ENCODE data around the gene CCDC27. TPM values are rescaled to one million over a fixed set of nuclear protein-coding genes. Genes with fewer than 3 reads are reported as not detected.
"Not testable (repeated sequence)": the region's sequence is repeated elsewhere in the genome, so short reads cannot be mapped to it uniquely, and the experiment has no call there.

The CCDC27 gene
- total and polyA plus RNA-seq, 2 donors (not counting 1 experiment from before 2014, with no cell fraction given): not detected

- H3K36me3 ChIP-seq (replicated peaks in 1 of 2; ENCODE audit: control extremely low read depth in 1 of 2, control insufficient read depth in 1 of 2, extremely low read depth in 1 of 2, insufficient read depth in 2 of 2, low read length in 1 of 2): no peaks in the 10 kb centered on the region
- H3K79me2 ChIP-seq (ENCODE audit: control insufficient read depth, insufficient read depth, low read length): no peaks in the 10 kb centered on the region
- Mint-ChIP-seq H3K4me3 (peak overlapping the region; percentile 90), H3K9me3 (ENCODE audit: insufficient read depth) (no peaks in the 10 kb centered on the region), H3K27ac (no peak overlapping the region), H3K4me1 (peaks cover 27% of the 10 kb centered on the region), H3K27me3 (peaks cover 9% of the 10 kb centered on the region)
- H3K27me3 ChIP-seq (replicated peaks in 1 of 4; ENCODE audit: control extremely low read depth in 1 of 4, control insufficient read depth in 3 of 4, insufficient read depth in 4 of 4, low read length in 3 of 4): peaks cover 0 to 7% (median 0%) of the 10 kb centered on the region in 4 experiments
- peak overlapping the region; percentile 83 for H3K9ac ChIP-seq (ENCODE audit: low read length)
- no peak for TF ChIP-seq EZH2 (IDR thresholded peaks at IDR 0.05; ENCODE audit: borderline replicate concordance, insufficient read depth, low read depth, low read length, poor library complexity, severe bottlenecking)
- TF ChIP-seq, protein P1, sequence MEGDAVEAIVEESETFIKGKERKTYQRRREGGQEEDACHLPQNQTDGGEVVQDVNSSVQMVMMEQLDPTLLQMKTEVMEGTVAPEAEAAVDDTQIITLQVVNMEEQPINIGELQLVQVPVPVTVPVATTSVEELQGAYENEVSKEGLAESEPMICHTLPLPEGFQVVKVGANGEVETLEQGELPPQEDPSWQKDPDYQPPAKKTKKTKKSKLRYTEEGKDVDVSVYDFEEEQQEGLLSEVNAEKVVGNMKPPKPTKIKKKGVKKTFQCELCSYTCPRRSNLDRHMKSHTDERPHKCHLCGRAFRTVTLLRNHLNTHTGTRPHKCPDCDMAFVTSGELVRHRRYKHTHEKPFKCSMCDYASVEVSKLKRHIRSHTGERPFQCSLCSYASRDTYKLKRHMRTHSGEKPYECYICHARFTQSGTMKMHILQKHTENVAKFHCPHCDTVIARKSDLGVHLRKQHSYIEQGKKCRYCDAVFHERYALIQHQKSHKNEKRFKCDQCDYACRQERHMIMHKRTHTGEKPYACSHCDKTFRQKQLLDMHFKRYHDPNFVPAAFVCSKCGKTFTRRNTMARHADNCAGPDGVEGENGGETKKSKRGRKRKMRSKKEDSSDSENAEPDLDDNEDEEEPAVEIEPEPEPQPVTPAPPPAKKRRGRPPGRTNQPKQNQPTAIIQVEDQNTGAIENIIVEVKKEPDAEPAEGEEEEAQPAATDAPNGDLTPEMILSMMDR (IDR thresholded peaks at IDR 0.05): no peak
- H3K9me3 ChIP-seq (ENCODE audit: control extremely low read depth in 1 of 3, control insufficient read depth in 2 of 3, insufficient read depth in 1 of 3, low read length in 2 of 3): no peaks in the 10 kb centered on the region
- H3K27ac ChIP-seq (ENCODE audit: low read length in 2 of 2): no peak overlapping the region
- ChIA-PET CTCF (no interaction called here), POLR2A (no interaction called here)
- no peak for DNase-seq
- H2AFZ ChIP-seq (ENCODE audit: insufficient read depth, low read depth, low read length, poor library complexity, severe bottlenecking): peak overlapping the region; percentile 81
- ATAC-seq (ENCODE audit: low read depth): no peak
- peak overlapping the region; percentile 96 for H3K4me2 ChIP-seq (replicated peaks; ENCODE audit: low read depth, low read length, poor library complexity, severe bottlenecking)
- intact Hi-C loops (cut with micrococcal nuclease): loop anchor here (1.0 kb wide), 2 partner anchors 24 to 48 kb away; partner anchors contain the start of genes LRRC47 and SMIM1
- H3K4me1 ChIP-seq (ENCODE audit: control insufficient read depth in 2 of 2, insufficient read depth in 2 of 2, low read length in 2 of 2): peaks cover 9 to 18% of the 10 kb centered on the region in 2 donors
- 100% methylated on average over 4 of the region's 13 CpGs for WGBS (ENCODE audit: insufficient coverage)
- H3K4me3 ChIP-seq (ENCODE audit: control extremely low read depth in 1 of 5, extremely low read depth in 1 of 5, insufficient read depth in 1 of 5, low read depth in 2 of 5, low read length in 4 of 5): peak overlapping the region in 2 of 5 experiments; percentile 71 to 74
- H4K20me1 ChIP-seq (ENCODE audit: control insufficient read depth, insufficient read depth, low read length, poor library complexity, severe bottlenecking): no peaks in the 10 kb centered on the region
Observed at GRCh38 chr1:3747903-3748302, 4.3 kb upstream of the CCDC27 start.

- H3K27me3 ChIP-seq (replicated peaks in 1 of 4; ENCODE audit: control extremely low read depth in 1 of 4, control insufficient read depth in 3 of 4, insufficient read depth in 4 of 4, low read length in 3 of 4); ATAC-seq (ENCODE audit: low read depth); intact Hi-C loops (cut with micrococcal nuclease); H3K27ac ChIP-seq (ENCODE audit: low read length in 2 of 2); H3K79me2 ChIP-seq (ENCODE audit: control insufficient read depth, insufficient read depth, low read length); H3K9me3 Mint-ChIP-seq (ENCODE audit: insufficient read depth); H3K4me2 ChIP-seq (replicated peaks; ENCODE audit: low read depth, low read length, poor library complexity, severe bottlenecking); H4K20me1 ChIP-seq (ENCODE audit: control insufficient read depth, insufficient read depth, low read length, poor library complexity, severe bottlenecking); H3K27me3 Mint-ChIP-seq; H3K36me3 ChIP-seq (replicated peaks in 1 of 2; ENCODE audit: control extremely low read depth in 1 of 2, control insufficient read depth in 1 of 2, extremely low read depth in 1 of 2, insufficient read depth in 2 of 2, low read length in 1 of 2); H3K27ac Mint-ChIP-seq; H3K4me3 ChIP-seq (ENCODE audit: control extremely low read depth in 1 of 5, extremely low read depth in 1 of 5, insufficient read depth in 1 of 5, low read depth in 2 of 5, low read length in 4 of 5); DNase-seq; H3K9me3 ChIP-seq (ENCODE audit: control extremely low read depth in 1 of 3, control insufficient read depth in 2 of 3, insufficient read depth in 1 of 3, low read length in 2 of 3); POLR2A ChIA-PET; H3K9ac ChIP-seq (ENCODE audit: low read length): not testable (repeated sequence)
- peak overlapping the region; percentile 90 for H3K4me3 Mint-ChIP-seq
- 95% methylated on average over 4 of the region's 15 CpGs for WGBS (ENCODE audit: insufficient coverage)
- CTCF ChIA-PET: interaction anchor here (1.1 kb wide), 1 partner anchor 24 kb away, joined by 4 read pairs; no protein-coding TSS in a partner anchor
- Histone ChIP-seq H3K4me1 (ENCODE audit: control insufficient read depth in 2 of 2, insufficient read depth in 2 of 2, low read length in 2 of 2) (peaks cover 9 to 18% of the 10 kb centered on the region in 2 donors), H2AFZ (ENCODE audit: insufficient read depth, low read depth, low read length, poor library complexity, severe bottlenecking) (peak overlapping the region; percentile 81)
- peaks cover 24% of the 10 kb centered on the region for H3K4me1 Mint-ChIP-seq
Observed at GRCh38 chr1:3748316-3748900, 3.8 kb upstream of the CCDC27 start.
